ENCODE results near the gene GMCL2. TPM values are rescaled to one million over a fixed set of nuclear protein-coding genes. Genes with fewer than 3 reads are reported as not detected.

GMCL2 gene
- total RNA-seq, 1 experiment from 2014 or later, result not detected

- TF ChIP-seq CTCF (conservative IDR thresholded peaks at IDR 0.05), result no peak
- Histone ChIP-seq H3K4ac (ENCODE audit: low read depth, low read length) (no peak overlapping the region), H3K18ac (ENCODE audit: insufficient read length, low read depth, low read length) (no peak overlapping the region), H2BK12ac (ENCODE audit: insufficient read length, low read depth, low read length) (no peak overlapping the region), H3K9ac (ENCODE audit: extremely low read depth, insufficient read length, low read length) (no peak overlapping the region), H3K14ac (ENCODE audit: insufficient read depth, low read length) (no peak overlapping the region), H3K9me3 (ENCODE audit: control insufficient read depth, low read depth, low read length) (no peaks in the 10 kb centered on the region), H3K23me2 (ENCODE audit: insufficient read length, low read depth, low read length, poor library complexity, severe bottlenecking) (no peaks in the 10 kb centered on the region), H4K8ac (replicated peaks; ENCODE audit: insufficient read length, low read depth, low read length) (no peak overlapping the region), H3K56ac (ENCODE audit: insufficient read length, low read depth, low read length) (no peak overlapping the region), H3K27ac (ENCODE audit: insufficient read length, low read depth, low read length) (no peak overlapping the region), H3K4me1 (ENCODE audit: insufficient read depth, low read length) (peaks cover 10% of the 10 kb centered on the region; the same call in 1 of the 2 replicates), H3K79me1 (ENCODE audit: insufficient read depth, low read depth, low read length, poor library complexity, severe bottlenecking) (no peaks in the 10 kb centered on the region), H2BK15ac (ENCODE audit: low read depth, low read length) (no peak overlapping the region), H3K27me3 (ENCODE audit: insufficient read depth, low read length) (no peaks in the 10 kb centered on the region), H3K4me2 (ENCODE audit: insufficient read depth, insufficient read length, low read length) (no peak overlapping the region), H4K5ac (ENCODE audit: insufficient read length, low read depth, low read length) (no peak overlapping the region), H3K23ac (ENCODE audit: insufficient read length, low read depth, low read length) (no peak overlapping the region), H4K20me1 (ENCODE audit: control insufficient read depth, insufficient read depth, insufficient read length) (peaks cover under 1% of the 10 kb centered on the region), H2AK5ac (ENCODE audit: insufficient read length, low read length) (no peak overlapping the region), H3K79me2 (ENCODE audit: insufficient read depth, low read length) (no peaks in the 10 kb centered on the region), H2BK20ac (ENCODE audit: low read depth, low read length, poor library complexity, severe bottlenecking) (no peak overlapping the region), H3T11ph (ENCODE audit: low read length) (no peak overlapping the region), H2BK120ac (ENCODE audit: low read depth, low read length, poor library complexity, severe bottlenecking) (no peak overlapping the region), H2BK5ac (ENCODE audit: insufficient read length, low read length) (no peak overlapping the region), H2AFZ (ENCODE audit: low read length) (no peak overlapping the region), H4K91ac (ENCODE audit: insufficient read length, low read depth, low read length) (no peak overlapping the region)
- no peak for DNase-seq
- H3K4me1 Mint-ChIP-seq, result peaks cover 21 to 23% of the 10 kb centered on the region in 2 experiments
- peaks cover 5 to 6% of the 10 kb centered on the region in 2 experiments for H3K9me3 Mint-ChIP-seq
- no peak overlapping the region for H3K27ac Mint-ChIP-seq
- H3K36me3 Mint-ChIP-seq (ENCODE audit: insufficient read depth in 1 of 3, low read depth in 3 of 3), result peaks cover 0 to 9% (median 5%) of the 10 kb centered on the region in 3 experiments; a peak in 4 of 7 replicates
- H3K4me3 Mint-ChIP-seq, result no peak overlapping the region
- WGBS (ENCODE audit: extremely low coverage, insufficient read length, low lambda C conversion rate), result 100% methylated on average over 1 of the region's 3 CpGs
- no peaks in the 10 kb centered on the region for H3K27me3 Mint-ChIP-seq (ENCODE audit: low read depth)
Measured at GRCh38 chr5:178174456-178174855, 12.7 kb downstream of the GMCL2 start.

Measured in H9 (cell line).